Thymus (tissue), 11 donors: ENCODE measurements around the gene ENOPH1. TPM values are rescaled to one million over a fixed set of nuclear protein-coding genes. Genes with fewer than 3 reads are reported as not detected.

Experiments used
- DNase-seq, 9 donors: peaks; one replicate each; pipeline ENCODE4 v3.0.0-alpha.2; 2013; ENCODE audit warnings: low spot score in 9 of 9, low read depth in 6 of 9, missing footprints in 1 of 9
- H3K27ac ChIP-seq, 2 donors: one replicate each; pipeline ENCODE4 v1.5.1; 2013; ENCODE audit warnings: control low read depth in 1 of 2, low read depth in 1 of 2, low read length in 1 of 2, mild to moderate bottlenecking in 1 of 2, moderate library complexity in 1 of 2
- H3K27me3 ChIP-seq, 2 donors: one replicate each; pipeline ENCODE4 v1.5.1; 2013; ENCODE audit warnings: low read length in 1 of 2; ENCODE audit not compliant: control insufficient read depth in 2 of 2, insufficient read depth in 1 of 2
- H3K36me3 ChIP-seq, 2 donors: one replicate each; pipeline ENCODE4 v1.5.1; 2013; ENCODE audit warnings: low read length in 1 of 2, mild to moderate bottlenecking in 1 of 2, moderate library complexity in 1 of 2; ENCODE audit not compliant: control insufficient read depth in 2 of 2, insufficient read depth in 2 of 2
- H3K4me1 ChIP-seq, 2 donors: one replicate each; pipeline ENCODE4 v1.5.1; 2013; ENCODE audit warnings: low read length in 2 of 2; ENCODE audit not compliant: control insufficient read depth in 2 of 2, insufficient read depth in 2 of 2
- H3K4me3 ChIP-seq, 2 donors: one replicate each; pipeline ENCODE4 v1.5.1; 2013; ENCODE audit warnings: low read length in 2 of 2, control low read depth in 1 of 2, mild to moderate bottlenecking in 1 of 2
- H3K9me3 ChIP-seq, 2 donors: one replicate each; pipeline ENCODE4 v1.5.1; 2013; ENCODE audit warnings: low read length in 1 of 2, mild to moderate bottlenecking in 1 of 2; ENCODE audit not compliant: control insufficient read depth in 2 of 2, insufficient read depth in 1 of 2
- WGBS: extraction: QIAGEN DNeasy Blood & Tissue Kit; methylation state at CpG from one replicate; pipeline ENCODE4 v1.1.7; 2013; 5-methylcytosine and 5-hydroxymethylcytosine counted together
- polyA plus RNA-seq: library from polyadenylated mRNA; stranded (reverse); fragments of 200-250 nt; gene quantifications from one replicate; pipeline ENCODE4 v1.2.3, GENCODE V29; 2013
- total RNA-seq: library from RNA; stranded (reverse); fragments of 120-200 nt; gene quantifications from one replicate; pipeline ENCODE4 v1.2.4, GENCODE V29; 2013
- donor health status: healthy.

ENOPH1 gene
- total and polyA plus RNA-seq, 2 donors = 48.1 to 58.1 TPM

DNA sequence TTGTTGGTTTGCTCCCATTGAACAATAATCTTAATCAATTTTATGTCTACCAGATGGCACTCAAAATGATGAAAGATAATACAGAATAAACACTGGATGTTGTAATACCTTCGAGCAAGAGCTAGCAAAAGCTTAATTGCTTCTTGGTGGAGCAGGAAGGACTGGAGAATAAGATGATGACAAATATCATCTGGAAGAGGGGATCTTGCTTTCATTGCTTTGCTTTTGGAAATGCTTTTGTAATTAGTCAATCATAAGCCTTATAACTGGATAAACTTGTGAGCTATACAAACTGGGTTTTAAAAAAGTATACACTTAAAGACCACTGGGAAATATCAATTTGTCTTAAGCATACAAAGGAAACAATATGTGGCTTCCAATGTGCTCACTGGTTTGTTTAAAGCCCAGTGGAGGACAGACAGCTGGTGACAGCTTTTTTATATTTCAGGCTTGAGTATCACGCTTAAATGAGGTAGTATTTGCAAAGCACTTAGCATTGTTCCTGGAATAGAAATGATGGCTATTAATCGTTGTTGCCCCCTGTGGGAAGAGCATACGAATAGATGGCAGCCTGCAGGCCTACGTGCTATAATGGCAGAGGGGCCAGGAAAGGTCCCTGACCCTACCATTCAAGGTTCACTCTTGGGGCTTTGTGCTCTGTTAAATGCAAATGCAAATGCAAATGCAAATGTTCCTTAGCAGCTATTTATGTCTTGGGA, 70.2 kb downstream of the ENOPH1 start:
- Histone ChIP-seq H3K27ac (no peak overlapping the region), H3K9me3 (no peaks in the 10 kb centered on the region), H3K4me1 (no peaks in the 10 kb centered on the region), H3K36me3 (no peaks in the 10 kb centered on the region), H3K27me3 (no peaks in the 10 kb centered on the region), H3K4me3 (no peak overlapping the region)
- no peak for DNase-seq
- 92% methylated on average over 5 of the region's 5 CpGs for WGBS

DNA sequence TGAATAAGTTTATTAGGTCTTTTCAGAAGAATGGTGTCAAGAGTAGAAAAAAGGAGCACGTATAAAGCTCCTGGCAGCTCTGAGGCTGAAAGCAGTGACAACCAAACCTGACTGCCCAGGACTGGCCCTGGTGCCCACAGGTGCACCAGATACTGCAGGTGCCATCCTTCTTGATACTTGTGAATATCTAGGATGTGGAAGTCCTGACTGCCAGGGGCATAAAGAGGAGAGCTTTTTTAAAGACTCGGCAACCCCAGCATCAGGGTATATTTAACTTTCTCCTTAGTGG, 70.7 kb downstream of the ENOPH1 start:
- Histone ChIP-seq H3K9me3 (no peaks in the 10 kb centered on the region), H3K4me1 (no peaks in the 10 kb centered on the region), H3K36me3 (no peaks in the 10 kb centered on the region), H3K27ac (no peak overlapping the region), H3K4me3 (no peak overlapping the region), H3K27me3 (no peaks in the 10 kb centered on the region)
- no peak for DNase-seq
- 98% methylated on average over 2 of the region's 2 CpGs for WGBS

GRCh38 chr4:82508011-82508410, 77.6 kb downstream of the ENOPH1 start:
- no peak for DNase-seq
- Histone ChIP-seq H3K9me3 (no peaks in the 10 kb centered on the region), H3K27ac (no peak overlapping the region), H3K4me1 (no peaks in the 10 kb centered on the region), H3K27me3 (no peaks in the 10 kb centered on the region), H3K36me3 (no peaks in the 10 kb centered on the region), H3K4me3 (no peak overlapping the region)

DNA sequence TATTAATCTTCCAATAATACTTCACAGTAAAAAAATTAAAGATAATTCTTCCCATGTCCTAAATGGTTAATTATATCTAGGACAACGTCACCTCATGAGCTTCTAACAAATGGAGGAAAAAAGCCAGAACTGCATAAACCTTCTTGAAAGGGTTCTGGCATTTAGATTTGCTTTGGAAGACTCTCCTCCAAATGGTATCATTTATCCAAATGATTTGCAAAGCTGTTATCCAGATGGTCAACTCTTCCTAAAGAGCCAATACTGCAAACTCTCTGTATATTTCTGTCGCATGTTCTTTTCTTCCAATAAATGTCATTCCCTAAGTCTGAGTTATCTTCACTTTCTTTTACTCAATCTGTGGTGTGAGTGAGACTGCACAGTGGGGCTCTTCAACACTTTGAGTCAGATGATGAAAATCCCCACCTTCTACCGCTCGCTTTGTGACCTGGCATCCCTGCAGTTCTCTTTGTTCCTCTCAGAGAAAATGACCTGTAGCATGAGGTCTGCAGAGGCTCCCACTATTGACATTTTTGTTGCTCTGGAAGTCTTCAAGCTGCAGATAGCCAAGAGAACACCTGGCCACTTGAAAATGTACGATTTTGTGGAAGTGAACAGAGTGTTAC, 78.5 kb downstream of the ENOPH1 start:
- WGBS = 96% methylated on average over 5 of the region's 5 CpGs
- H3K4me3 ChIP-seq = no peak overlapping the region
- H3K27me3 ChIP-seq = no peaks in the 10 kb centered on the region

GRCh38 chr4:82510216-82510615, 79.8 kb downstream of the ENOPH1 start:
- Histone ChIP-seq H3K4me3 (no peak overlapping the region), H3K36me3 (no peaks in the 10 kb centered on the region), H3K9me3 (no peaks in the 10 kb centered on the region), H3K4me1 (no peaks in the 10 kb centered on the region), H3K27me3 (no peaks in the 10 kb centered on the region), H3K27ac (no peak overlapping the region)
- 94% methylated on average over 3 of the region's 3 CpGs for WGBS
- no peak for DNase-seq

More for the DNA sequence above, 78.5 kb downstream of the ENOPH1 start:
- no peak overlapping the region for H3K27ac ChIP-seq
- no peaks in the 10 kb centered on the region for H3K36me3 ChIP-seq
- no peaks in the 10 kb centered on the region for H3K9me3 ChIP-seq
- no peak for DNase-seq
- H3K4me1 ChIP-seq = no peaks in the 10 kb centered on the region

Other genes starting within 250 kb of the ENOPH1 start
- 60.1 TPM for gene HNRNPD, start 56.6 kb upstream of the ENOPH1 start, total RNA-seq
- 269 TPM for gene HNRNPD, start 56.6 kb upstream of the ENOPH1 start, polyA plus RNA-seq
- 279 TPM for gene HNRNPDL, start 128 bp upstream of the ENOPH1 start, total RNA-seq
- gene HNRNPDL, start 128 bp upstream of the ENOPH1 start, polyA plus RNA-seq = 341 TPM
- 6.1 TPM for gene TMEM150C, start 131.4 kb downstream of the ENOPH1 start, total RNA-seq
- gene TMEM150C, start 131.4 kb downstream of the ENOPH1 start, polyA plus RNA-seq = 18.2 TPM